GM19372 (cell line): Measurements from ENCODE around the gene PLD5.
A peak's percentile ranks its signal among the peaks of the same experiment; 100 is the strongest.
"Not testable (repeated sequence)": the region's sequence is repeated elsewhere in the genome, so short reads cannot be mapped to it uniquely, and the experiment has no call there.

Experiments used
- ATAC-seq: cut with Tn5 transposase; IDR thresholded peaks from one replicate; pipeline ENCODE4 v1.9.1; 2021; ENCODE audit warnings: mild to moderate bottlenecking, low read depth, moderate library complexity; ENCODE audit not compliant: unreplicated experiment

Gene PLD5

DNA sequence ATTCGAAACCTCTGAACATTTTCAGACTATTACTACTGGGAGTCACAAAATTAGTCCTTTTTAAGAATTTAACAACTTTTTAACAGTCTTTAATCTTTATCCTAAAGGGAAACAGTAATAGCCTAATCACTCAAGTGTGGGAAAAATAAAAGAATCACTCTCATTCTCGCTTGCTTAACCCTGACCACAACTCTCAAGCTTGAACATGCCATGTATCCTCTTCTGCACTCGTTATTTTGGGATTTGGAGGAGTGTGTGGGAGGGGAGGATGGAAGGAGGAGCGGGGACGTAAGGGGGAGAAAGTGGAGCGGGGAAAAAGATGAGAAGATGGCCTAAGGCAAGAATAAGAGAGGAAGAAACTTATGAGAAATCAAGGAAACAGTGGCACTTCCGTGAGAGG, 215.8 kb downstream of the PLD5 start:
- not testable (repeated sequence) for ATAC-seq

DNA sequence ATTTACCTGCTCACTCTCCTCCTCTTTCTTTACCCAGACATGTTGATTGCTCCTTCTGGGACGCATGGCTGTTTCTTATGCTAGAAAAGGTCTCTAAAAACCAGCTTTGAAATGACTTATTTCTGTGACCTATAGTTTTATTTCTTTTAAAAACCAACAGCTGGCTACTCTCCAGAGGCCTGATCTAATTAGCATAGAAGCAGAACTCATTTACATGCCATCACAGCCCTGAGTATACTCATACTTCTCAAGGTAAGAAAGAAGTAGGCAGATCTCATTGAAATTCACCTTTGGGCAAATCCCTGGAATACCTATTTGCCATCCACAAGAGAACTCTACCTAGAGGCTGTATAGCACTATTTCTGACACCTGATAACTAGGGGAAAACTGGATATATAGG, 230.7 kb downstream of the PLD5 start:
- not testable (repeated sequence) for ATAC-seq

DNA sequence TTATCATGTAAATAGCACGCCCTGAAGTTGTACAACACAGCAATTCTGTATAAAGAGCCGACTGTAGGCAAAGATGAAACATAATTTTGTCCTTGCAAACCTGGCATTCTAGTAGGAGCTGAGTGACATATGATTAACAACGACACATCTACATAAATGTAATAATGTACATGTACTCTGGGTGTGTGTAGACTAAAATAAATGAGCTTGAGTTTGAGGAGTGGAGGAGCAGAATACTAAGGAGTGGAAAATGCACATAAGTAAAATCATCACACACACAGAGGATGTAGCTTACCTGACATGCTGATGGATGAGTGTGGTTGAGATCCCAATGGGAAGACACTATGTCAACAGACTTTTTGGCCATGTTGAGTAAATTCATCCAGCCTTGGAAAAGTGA, 236.4 kb downstream of the PLD5 start:
- not testable (repeated sequence) for ATAC-seq

DNA sequence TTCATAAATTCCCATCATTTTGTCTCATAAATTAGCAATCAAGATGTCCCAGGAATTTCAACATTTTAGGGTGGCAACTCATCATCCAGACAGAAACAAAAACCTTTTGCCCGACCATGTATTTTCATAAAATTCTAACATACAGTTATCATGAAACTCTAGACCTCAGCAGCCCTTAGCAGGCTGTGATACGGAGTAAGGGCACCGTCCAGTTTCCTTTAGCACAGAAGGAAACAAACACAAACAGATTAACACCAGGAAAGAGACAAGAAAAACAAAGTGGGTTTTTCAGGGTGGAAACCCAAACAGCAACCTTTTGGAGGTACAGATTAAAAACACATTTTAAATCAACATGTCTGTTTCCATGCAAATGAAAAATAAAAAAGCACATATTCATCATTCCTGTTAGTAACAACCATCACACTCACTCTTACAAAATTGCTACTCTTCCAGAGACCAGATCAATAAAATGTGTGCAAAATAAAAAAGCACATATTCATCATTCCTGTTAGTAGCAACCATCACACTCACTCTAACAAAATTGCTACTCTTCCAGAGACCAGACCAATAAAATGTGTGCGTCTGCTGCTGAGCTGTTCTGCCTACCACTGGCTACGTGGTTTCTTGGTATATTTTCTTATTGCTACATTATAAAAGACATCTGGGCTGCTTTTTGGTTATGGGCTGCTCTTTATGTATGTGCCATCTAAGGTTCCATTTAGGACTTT, 241.6 kb downstream of the PLD5 start:
- not testable (repeated sequence) for ATAC-seq

DNA sequence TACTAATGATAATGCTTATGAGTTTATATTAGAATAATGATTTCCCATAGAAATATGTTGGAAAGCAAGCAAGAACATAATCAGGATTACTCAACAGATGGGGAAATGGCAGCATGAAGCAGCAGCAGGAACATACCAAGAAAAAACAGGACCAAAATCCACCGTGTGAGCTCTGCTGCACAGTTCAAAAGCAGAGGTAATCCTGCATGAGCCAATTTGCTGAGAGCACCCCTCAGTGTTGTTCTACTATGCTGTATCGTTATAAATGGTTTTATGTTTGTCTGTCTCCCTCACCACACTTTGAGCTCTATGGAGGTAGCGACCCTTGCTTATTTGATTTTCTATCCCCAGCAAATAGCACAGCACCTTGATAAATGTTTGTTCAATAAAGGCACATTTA, 246.1 kb downstream of the PLD5 start:
- ATAC-seq = not testable (repeated sequence)

GRCh38 chr1:242276769-242277168, 247.7 kb downstream of the PLD5 start:
- ATAC-seq = not testable (repeated sequence)

DNA sequence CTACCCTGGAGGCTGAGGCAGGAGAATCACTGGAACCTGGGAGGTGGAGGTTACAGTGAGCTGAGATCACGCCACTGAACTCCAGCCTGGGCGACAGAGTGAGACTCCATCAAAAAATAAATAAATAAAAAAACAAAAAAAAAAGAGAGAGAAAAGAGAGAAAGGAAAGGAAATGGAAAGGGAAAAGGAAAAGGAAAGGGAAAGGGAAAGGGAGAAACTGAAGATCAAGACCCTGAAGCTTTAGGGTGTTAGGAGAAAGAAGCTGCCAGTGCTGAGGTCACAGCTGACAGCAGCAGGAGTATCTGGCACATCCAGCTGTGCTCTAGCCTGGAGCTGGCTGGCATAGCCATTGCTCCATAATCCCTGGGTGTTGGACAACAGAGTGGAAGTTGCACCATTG, 257.5 kb downstream of the PLD5 start:
- ATAC-seq = not testable (repeated sequence)

GRCh38 chr1:242264419-242264818, 260.1 kb downstream of the PLD5 start:
- ATAC-seq = not testable (repeated sequence)

GRCh38 chr1:242245255-242245654, 279.2 kb downstream of the PLD5 start:
- ATAC-seq = no peak

GRCh38 chr1:242243472-242243871, 281.0 kb downstream of the PLD5 start:
- peak; percentile 81 for ATAC-seq

GRCh38 chr1:242242983-242243382, 281.5 kb downstream of the PLD5 start:
- peak; percentile 12 for ATAC-seq

GRCh38 chr1:242241936-242242335, 282.6 kb downstream of the PLD5 start:
- ATAC-seq = no peak

- no peak for ATAC-seq
Measured at GRCh38 chr1:242240691-242241090, 283.8 kb downstream of the PLD5 start.

GRCh38 chr1:242240077-242240476, 284.4 kb downstream of the PLD5 start:
- ATAC-seq = no peak

- ATAC-seq = no peak
Measured at GRCh38 chr1:242239398-242239797, 285.1 kb downstream of the PLD5 start.

GRCh38 chr1:242237051-242237450, 287.4 kb downstream of the PLD5 start:
- ATAC-seq = no peak

DNA sequence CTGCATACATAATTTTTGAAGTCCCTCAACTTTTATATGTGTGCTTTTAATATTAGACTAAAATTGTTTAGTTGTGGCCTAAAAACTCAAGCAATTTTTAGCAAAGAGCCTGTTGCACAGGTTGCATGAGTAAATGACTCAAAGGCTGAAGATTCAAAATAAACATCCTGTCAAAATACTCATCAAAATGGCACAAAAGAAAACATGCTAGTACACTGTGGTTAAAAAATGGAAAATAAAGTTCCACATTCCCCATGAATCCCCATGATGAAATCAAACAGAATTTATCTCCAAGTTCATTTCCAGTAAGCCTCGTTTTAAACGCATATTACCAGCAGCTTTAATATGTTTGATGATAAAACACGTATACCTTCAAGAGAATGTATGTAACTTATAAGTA, 295.5 kb downstream of the PLD5 start:
- no peak for ATAC-seq

DNA sequence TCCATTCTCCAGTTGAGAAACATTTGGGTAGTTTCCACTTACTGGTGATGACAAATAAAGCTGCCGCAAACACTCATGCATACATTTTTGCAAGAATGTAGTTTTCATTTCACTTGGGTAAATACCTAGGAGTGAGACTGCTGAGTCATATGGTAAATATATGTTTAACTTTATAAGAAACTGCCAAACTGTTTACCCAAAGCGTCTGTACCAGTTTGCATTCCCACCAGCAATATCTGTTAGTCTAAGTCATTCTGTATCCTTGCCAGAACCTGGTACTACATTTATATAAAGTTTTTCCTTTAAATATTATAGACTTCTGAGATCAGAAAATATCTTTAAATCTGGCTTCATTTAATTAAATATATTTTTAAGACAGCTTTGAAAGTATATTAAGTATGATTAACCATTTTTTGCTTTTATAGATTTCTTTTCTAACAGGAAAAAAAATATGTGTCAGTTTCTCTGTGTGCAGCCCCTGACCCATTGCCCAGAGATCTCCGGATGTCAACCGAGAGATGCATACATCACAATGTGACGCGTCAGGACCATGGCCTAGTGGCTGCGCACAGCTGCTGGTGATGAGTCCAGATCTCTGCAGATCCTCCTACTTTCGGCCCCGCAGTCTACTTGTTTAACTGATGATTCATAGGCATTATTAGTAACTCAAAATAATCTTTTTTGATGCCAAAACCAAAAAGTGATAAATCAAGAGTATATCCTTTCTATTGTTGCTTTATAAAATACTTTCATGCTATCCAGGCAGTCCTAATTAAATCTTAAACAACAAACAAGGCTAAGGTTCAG, 298.5 kb downstream of the PLD5 start:
- no peak for ATAC-seq

DNA sequence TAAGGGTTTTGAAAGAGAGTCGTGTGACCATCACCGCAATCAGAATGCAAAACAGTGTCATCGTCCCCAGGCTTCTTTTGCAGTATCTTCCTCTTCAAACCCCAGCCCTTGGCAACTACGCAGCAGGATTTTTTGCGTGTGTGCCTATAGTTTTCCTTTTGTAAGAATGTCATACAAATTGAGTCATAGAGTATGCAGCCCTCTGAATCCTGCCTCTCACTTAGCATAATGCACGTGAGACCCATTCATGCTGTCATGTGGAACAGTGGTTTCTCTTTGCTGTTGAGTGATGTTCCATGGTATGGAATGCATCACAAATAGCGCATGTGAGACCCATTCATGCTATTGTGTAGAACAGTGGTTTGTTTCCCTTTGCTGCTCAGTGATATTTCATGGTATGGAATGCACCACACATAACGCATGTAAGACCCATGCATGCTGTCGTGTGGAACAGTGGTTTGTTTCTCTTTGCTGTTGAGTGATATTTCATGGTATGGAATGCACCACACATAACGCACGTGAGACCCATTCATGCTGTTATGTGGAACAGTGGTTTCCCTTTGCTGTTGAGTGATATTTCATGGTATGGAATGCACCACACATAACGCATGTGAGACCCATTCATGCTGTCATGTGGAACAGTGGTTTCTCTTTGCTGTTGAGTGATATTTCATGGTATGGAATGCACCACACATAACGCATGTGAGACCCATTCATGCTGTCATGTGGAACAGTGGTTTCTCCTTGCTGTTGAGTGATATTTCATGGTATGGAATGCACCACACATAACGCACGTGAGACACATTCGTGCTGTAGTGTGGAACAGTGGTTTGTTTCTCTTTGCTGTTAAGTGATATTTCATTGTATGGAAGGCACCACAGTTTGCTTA, 299.4 kb downstream of the PLD5 start:
- ATAC-seq = not testable (repeated sequence)

DNA sequence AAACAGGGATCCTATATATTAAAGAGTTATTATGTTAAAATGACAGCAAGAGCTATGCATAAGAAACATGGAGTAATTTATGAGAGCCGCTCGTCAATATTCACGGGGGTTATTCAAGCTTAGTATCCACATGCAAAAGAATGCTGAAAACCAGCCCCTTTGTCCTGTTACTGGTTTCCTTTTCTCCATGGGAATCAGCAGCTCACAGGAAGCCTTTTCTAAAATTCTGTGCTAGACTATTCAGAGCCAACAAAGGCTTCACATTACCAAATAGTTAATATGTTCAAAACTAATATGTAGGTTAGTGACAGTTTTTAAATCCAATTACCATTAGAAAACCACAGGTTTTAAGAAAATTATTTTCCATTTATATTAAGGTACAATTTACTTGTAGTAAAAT, 300.0 kb downstream of the PLD5 start:
- ATAC-seq = no peak

GRCh38 chr1:242219905-242220304, 304.6 kb downstream of the PLD5 start:
- ATAC-seq = no peak
